Left kidney (tissue), 2 donors: Measurements from ENCODE around the gene ZSWIM5. TPM values are rescaled to one million over a fixed set of nuclear protein-coding genes. Genes with fewer than 3 reads are reported as not detected.
"Not testable (repeated sequence)": the region's sequence is repeated elsewhere in the genome, so short reads cannot be mapped to it uniquely, and the experiment has no call there.

ENCODE experiments used
- DNase-seq: peaks from one replicate; pipeline ENCODE4 v3.0.0-alpha.2; 2013
- polyA plus RNA-seq: library from polyadenylated mRNA; unstranded; fragments of 120-200 nt; gene quantifications from one replicate; pipeline ENCODE4 v1.2.1, GENCODE V29; 2013; ENCODE audit not compliant: insufficient read length

The ZSWIM5 gene
- polyA plus RNA-seq, 1 donor: 9.6 TPM

- DNase-seq: not testable (repeated sequence)
These were observed 112.0 kb downstream of the ZSWIM5 start for GRCh38 chr1:45094371-45094770.

DNA sequence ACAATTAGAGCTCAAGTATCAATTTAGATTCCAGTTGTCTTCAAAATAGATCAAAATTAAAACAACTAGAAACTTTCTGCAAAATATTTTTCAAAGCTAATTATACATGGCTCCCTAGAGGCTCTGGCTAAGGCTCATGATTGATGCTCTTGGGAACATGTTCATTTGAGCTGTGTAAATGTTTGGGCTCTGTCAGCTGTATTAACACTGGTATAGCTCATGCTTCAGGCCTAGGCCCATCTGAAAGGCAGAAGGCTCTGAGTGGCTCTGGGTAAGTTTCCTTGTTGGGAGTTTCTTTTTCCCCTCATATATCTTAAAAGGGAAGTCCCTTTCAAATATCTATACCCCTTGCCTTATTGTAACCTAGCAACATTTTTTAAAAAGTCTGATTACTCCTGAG lies 113.1 kb downstream of the ZSWIM5 start:
- peak; percentile 8 for DNase-seq

DNA sequence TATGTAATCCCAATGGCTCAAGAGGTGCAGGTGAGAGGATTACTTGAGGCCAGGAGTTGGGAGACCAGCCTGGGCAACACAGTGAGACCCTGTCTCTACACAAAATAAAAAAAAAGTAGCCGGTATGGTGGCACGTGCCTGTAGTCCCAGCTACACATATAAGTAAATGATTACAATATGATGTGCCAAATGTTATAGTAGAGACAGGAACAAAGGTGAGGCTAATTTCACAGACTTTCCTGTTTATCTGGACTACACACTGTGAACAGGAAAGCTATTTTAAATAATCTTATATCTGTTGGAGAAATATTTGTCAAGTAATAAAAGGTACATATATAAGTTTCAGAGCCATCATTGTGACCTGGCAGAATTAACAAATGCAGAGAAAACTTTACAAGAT lies 116.7 kb downstream of the ZSWIM5 start:
- no peak for DNase-seq

DNA sequence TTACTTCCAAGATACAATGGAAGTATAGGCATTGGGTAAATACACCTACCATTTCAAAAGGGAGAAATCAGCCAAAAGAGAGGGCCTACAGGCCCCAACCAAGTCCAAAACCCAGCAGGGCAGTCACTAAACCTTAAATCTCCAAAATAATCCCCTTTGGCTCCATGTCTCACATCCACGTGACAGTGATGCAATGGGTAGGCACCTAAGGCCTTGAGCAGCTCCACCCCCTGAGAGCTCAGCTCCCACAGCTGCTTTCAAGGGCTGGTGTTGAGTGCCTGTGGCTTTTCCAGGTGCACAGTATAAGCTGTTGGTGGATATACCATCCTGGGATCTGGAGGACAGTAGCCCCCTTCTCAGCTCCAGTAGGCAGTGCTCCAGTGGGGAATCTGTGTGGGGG lies 121.8 kb downstream of the ZSWIM5 start:
- DNase-seq: no peak

DNA sequence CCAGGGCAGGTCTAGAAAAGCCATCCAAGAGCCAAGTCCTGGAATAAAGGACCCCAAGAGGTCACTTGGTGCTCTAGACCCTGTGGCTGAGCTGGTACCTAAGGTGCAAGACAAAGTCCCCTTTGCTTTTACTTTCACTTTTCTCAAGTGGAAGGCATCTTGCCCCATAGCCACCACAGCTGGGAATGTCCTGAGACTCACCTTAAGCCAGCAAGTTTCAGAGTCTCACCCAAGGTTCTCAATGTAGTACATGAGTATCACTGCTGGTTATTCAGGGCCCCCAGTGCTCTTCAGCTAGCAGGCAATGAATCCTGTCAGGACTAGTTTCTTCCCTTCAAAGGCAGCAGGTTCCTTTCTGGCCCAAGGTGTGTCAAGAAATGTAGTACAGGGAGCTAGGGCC lies 126.9 kb downstream of the ZSWIM5 start:
- DNase-seq: no peak

DNA sequence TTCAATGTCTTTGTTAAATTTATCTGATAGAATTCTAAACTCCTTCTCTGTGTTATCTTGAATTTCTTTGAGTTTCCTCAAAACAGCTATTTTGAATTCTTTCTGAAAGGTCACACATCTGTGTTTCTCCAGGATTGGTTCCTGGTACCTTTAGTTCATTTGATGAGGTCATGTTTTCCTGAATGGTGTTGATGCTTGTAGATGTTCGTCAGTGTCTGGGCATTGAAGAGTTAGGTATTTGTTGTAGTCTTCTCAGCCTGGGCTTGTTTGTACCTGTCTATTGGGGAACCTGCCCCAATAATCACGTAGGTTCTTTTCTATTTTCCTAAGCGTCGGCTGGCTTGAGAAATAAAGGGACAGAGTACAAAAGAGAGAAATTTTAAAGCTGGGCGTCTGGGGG lies 129.4 kb downstream of the ZSWIM5 start:
- DNase-seq: not testable (repeated sequence)

DNA sequence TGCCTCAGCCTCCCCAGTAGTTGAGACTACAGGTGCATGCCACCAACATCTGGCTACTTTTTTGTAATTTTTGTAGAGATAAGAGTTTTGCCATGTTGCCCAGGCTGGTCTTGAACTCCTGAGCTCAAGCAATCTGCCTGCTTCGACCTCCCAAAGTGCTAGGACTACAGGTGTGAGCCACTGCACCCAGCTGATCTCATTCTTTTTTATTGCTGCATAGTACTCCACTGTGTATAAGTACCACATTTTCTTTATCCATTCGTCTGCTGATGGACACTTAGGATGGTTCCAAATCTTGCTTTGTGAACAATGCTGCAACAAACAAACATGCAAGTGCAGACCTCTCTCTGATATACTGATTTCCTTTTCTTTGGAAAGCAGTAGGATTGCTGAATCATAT lies 134.8 kb downstream of the ZSWIM5 start:
- no peak for DNase-seq

DNA sequence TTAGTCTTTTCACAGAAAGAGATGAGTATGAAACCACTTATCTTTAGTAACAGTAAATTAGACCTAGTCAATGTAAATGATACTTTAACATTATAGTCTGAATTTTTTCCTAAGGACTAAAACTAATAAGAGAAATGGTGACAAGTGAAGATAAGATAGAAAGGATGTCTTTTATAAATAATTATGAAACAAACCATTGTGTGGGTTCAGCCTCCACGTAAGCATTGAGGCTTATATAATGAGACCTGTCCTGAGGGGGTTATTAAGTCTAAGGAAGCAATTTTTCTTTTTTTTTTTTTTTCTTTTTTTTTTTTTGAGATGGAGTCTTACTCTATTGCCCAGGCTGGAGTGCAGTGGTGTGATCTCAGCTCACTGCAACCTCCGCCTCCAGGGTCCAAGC lies 138.6 kb downstream of the ZSWIM5 start:
- DNase-seq: no peak

DNA sequence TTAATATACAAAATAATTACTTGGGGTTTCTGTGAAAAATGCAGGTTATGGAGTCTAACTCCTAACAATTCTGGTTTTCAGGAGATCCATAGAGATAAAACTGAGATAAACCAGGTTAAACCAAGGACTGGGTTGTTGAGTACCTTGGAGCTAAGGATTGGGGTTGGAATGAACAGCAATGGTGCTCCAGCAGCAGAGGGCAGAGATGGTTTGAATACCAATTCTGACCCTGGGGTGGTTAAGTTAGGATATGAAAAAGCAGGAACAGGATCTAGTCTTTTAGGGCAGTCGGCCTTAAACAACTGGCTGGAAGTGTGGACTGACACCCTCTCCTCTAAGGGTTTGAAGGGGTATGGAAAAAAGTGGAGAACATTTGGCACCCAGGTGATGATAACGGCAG lies 141.3 kb downstream of the ZSWIM5 start:
- DNase-seq: no peak

GRCh38 chr1:45062463-45062862 lies 143.9 kb downstream of the ZSWIM5 start:
- not testable (repeated sequence) for DNase-seq

- no peak for DNase-seq
These were observed 146.6 kb downstream of the ZSWIM5 start for GRCh38 chr1:45059829-45060228.

- DNase-seq: no peak
These were observed 148.9 kb downstream of the ZSWIM5 start for GRCh38 chr1:45057542-45057941.

- no peak for DNase-seq
These were observed 155.2 kb downstream of the ZSWIM5 start for GRCh38 chr1:45051005-45051772.

DNA sequence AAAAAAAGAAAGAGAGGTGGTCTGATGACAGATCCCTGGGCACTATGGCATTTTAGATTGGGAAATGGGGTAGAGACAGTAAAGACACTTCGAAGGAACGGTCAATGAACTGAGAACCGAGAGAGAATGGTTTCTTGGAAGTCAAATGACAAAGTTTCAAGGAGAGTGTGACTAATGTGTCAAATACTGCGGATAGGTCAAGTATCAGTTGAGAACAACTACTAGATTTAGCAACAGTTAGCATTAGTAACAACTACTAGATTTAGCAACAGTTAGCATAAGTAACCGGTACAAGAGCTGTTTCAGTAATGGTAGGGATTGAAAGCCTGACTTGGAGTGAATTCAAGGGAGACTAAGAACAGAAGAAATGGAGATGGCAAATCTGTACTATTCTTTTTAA lies 159.4 kb downstream of the ZSWIM5 start:
- no peak for DNase-seq

DNA sequence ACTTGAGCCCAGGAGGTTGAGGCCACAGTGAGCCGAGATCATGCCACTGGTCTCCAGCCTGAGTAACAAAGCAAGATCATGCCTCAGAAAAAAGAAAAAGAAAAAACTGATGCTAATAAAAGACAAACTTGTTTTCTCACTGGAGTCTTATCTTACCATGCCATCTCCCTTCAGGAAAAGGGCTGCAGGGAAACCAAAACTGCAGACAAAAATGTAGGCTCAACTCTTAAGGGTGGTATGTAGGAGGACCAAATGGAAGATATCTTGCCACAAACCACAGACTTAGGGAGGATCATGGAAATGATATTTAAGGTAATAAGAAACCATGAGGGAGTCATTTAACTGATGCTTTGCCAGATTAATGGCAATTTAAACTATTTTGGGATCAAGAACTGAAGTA lies 161.5 kb downstream of the ZSWIM5 start:
- DNase-seq: no peak

GRCh38 chr1:45043094-45043493 lies 163.3 kb downstream of the ZSWIM5 start:
- DNase-seq: no peak

- no peak for DNase-seq
These were observed 166.1 kb downstream of the ZSWIM5 start for GRCh38 chr1:45040297-45040696.

GRCh38 chr1:45038661-45039364 lies 167.6 kb downstream of the ZSWIM5 start:
- DNase-seq: no peak

DNA sequence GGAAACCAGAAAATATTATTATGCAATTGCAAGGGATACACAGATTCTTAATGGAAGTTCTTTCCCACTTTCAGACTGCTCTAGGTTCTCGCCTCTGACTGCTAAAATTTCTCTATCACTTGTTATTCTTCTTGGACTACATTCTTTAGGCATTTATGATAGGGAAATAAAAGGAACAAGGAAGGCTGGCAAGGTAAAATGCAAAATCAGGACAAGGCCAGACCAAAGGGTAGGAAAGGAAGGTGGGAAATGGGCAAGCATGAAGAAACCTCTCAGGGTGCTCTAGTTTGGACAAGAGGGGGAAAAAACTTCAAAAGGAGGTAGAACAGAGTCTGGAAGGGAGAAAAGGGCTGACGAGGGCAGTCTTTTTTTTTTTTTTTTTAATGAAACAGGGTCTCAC lies 168.2 kb downstream of the ZSWIM5 start:
- no peak for DNase-seq

GRCh38 chr1:45037456-45037855 lies 168.9 kb downstream of the ZSWIM5 start:
- no peak for DNase-seq

DNA sequence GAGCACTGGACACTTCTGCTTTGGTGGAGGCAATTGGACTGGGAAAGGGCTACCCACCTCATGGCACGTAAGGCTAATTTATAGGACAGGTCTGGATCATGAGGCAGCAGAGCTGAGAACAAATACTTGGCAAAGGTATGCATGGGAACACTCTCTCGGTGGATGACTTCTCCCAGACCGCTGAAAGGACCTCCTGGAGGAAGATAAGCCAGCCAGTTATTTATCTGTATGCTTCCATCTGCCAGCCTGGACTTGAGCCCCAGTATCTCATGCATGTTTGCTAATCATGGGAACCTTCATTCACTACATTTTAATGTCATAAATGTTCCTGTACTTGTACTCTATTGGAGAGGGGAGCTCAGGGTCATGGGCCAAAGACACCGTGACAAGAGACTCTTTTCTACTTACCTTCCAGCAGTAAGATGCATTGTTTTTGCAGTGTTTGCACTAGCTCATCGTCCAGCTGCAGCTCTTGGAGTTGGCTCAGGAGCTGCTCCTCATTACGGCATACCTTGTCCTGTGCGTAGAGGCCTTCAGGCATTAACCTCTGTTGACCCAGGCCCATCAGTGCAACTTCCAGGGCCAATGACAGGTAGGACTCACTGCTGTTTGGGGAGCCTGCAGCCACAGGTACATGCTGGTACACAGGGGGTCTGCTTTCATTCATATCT lies 170.6 kb downstream of the ZSWIM5 start:
- DNase-seq: no peak

GRCh38 chr1:45033356-45033755 lies 173.0 kb downstream of the ZSWIM5 start:
- no peak for DNase-seq

DNA sequence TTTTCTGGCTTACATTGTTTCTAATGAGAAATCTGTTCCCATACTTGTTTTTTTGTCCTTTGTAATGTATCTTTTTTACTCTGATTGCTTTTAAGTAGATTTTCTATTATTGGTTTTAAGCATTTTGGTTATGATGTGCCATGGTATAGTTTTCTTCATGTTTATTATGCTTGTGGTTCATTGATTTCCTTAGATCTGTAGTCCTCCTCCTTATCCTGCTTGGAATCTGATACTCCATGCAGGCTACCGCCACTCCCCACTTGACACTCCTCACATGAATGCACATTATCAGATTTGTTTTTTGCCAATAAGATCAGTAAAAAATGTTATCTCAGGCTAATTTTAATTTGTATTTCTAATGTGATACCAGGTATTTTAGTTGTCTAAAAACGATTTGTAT lies 173.6 kb downstream of the ZSWIM5 start:
- DNase-seq: no peak
